Erythroblast (primary cell): ENCODE measurements around the gene FUT1.

ENCODE experiments used
- GATA1 ChIP-seq: IDR thresholded peaks from 2 replicates; pipeline ENCODE4 v1.6.1; 2011; ENCODE audit warnings: low read depth, mild to moderate bottlenecking, control low read depth, low read length, moderate library complexity
- POLR2A ChIP-seq: IDR thresholded peaks from 2 replicates; pipeline ENCODE4 v1.6.1; 2011; ENCODE audit warnings: mild to moderate bottlenecking, low read length

DNA sequence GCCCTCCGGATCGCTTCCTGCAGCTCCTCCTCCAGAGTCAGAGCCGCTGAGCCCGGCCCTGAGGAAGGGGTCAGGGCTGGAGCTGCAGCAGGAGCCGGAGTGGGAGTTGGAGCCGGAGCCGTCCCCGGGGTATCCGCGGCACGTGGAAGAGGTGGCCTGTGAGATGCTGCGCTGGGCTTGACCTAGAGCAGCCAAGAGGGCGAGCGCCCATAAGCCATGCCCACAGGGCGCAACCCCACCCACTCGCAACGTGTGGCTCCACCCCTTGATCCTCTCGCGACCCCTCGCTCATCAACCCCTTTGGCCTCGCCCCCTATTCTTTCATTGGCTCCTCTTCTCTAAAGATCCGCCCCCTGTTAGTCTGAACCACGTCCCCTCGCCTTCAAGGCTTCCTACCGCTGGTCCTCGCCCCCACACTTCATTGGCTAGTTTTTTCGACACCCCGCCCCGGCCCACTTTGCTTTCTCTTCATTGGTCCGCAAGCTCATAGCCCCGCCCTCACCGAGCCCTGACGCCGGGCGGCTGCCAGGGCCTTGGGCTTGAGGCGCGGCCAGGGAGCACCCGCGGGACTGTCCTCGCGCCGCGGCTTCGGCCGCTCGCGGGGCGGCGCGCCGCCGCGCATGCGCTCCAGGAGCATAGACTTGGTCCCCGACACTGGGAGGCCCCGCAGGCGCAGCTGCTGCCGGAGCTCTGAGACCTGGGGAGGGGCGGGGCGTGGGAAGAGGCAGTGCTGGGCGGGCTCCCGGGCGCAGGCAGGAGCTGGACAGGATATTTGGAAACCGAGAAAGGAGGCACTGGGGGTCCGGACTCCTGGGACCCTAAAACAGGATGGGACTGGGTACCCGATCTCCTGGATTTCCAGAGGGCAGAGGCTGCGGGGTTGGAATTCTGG, 38.3 kb downstream of the FUT1 start:
- no peak for TF ChIP-seq POLR2A
- no peak for TF ChIP-seq GATA1
